Measurements from ENCODE around the gene TNFRSF1B.
A peak's percentile ranks its signal among the peaks of the same experiment; 100 is the strongest.

Gene TNFRSF1B

GRCh38 chr1:12196641-12197482, 30.1 kb downstream of the TNFRSF1B start:
- H3K79me2 ChIP-seq (ENCODE audit: control insufficient read depth, low read length): no peaks in the 10 kb centered on the region
- H3K27ac ChIP-seq (ENCODE audit: low read depth, low read length): peak overlapping the region; percentile 42
- peaks cover 6% of the 10 kb centered on the region for H3F3A ChIP-seq (ENCODE audit: control insufficient read depth, insufficient read depth)
- no peaks in the 10 kb centered on the region for H3K36me3 ChIP-seq (ENCODE audit: control insufficient read depth, low read length)
- H3K4me2 ChIP-seq (ENCODE audit: low read length): peak overlapping the region; percentile 37
- no peaks in the 10 kb centered on the region for H3K9me2 ChIP-seq (replicated peaks; ENCODE audit: control insufficient read depth, low read length)
- peaks cover 56% of the 10 kb centered on the region for H3K4me1 ChIP-seq (ENCODE audit: control insufficient read depth, low read length)
- peak overlapping the region; percentile 18 for H3K4me3 ChIP-seq (ENCODE audit: low read length)
- no peaks in the 10 kb centered on the region for H3K9me3 ChIP-seq (ENCODE audit: control insufficient read depth, insufficient read depth, low read length)
- H3K27me3 ChIP-seq (ENCODE audit: control insufficient read depth, low read length): peaks cover 6% of the 10 kb centered on the region; the same call in 1 of the 2 replicates
- no peaks in the 10 kb centered on the region for H4K20me1 ChIP-seq (ENCODE audit: control insufficient read depth, insufficient read depth, low read depth, low read length)
- TF ChIP-seq CTCF (IDR thresholded peaks at IDR 0.05; ENCODE audit: low read depth, low read length, poor library complexity, severe bottlenecking) (peak; percentile 88), EZH2phosphoT487 (IDR thresholded peaks at IDR 0.05; ENCODE audit: borderline replicate concordance, low read length) (no peak)

GRCh38 chr1:12197483-12197880, 30.7 kb downstream of the TNFRSF1B start:
- Histone ChIP-seq H3K27ac (ENCODE audit: low read depth, low read length) (peak overlapping the region; percentile 42), H3K9me3 (ENCODE audit: control insufficient read depth, insufficient read depth, low read length) (no peaks in the 10 kb centered on the region), H3K4me1 (ENCODE audit: control insufficient read depth, low read length) (peaks cover 57% of the 10 kb centered on the region), H3K9me2 (replicated peaks; ENCODE audit: control insufficient read depth, low read length) (no peaks in the 10 kb centered on the region), H3K79me2 (ENCODE audit: control insufficient read depth, low read length) (no peaks in the 10 kb centered on the region), H3K4me2 (ENCODE audit: low read length) (peak overlapping the region; percentile 37), H3K4me3 (ENCODE audit: low read length) (peak overlapping the region; percentile 9), H3K27me3 (ENCODE audit: control insufficient read depth, low read length) (peaks cover 3% of the 10 kb centered on the region; the same call in 1 of the 2 replicates), H3K36me3 (ENCODE audit: control insufficient read depth, low read length) (no peaks in the 10 kb centered on the region), H4K20me1 (ENCODE audit: control insufficient read depth, insufficient read depth, low read depth, low read length) (no peaks in the 10 kb centered on the region), H3F3A (ENCODE audit: control insufficient read depth, insufficient read depth) (peaks cover 6% of the 10 kb centered on the region)
- no peak for TF ChIP-seq CTCF (IDR thresholded peaks at IDR 0.05; ENCODE audit: low read depth, low read length, poor library complexity, severe bottlenecking)
- TF ChIP-seq EZH2phosphoT487 (IDR thresholded peaks at IDR 0.05; ENCODE audit: borderline replicate concordance, low read length): no peak

- no peaks in the 10 kb centered on the region for H3K9me2 ChIP-seq (replicated peaks; ENCODE audit: control insufficient read depth, low read length)
- 0 out of 2 replicates have a peak overlapping the region, but pooled peaks have one; percentile 38 for H3K4me2 ChIP-seq (ENCODE audit: low read length)
- no peak for TF ChIP-seq CTCF (IDR thresholded peaks at IDR 0.05; ENCODE audit: low read depth, low read length, poor library complexity, severe bottlenecking)
- TF ChIP-seq EZH2phosphoT487 (IDR thresholded peaks at IDR 0.05; ENCODE audit: borderline replicate concordance, low read length): no peak
- H4K20me1 ChIP-seq (ENCODE audit: control insufficient read depth, insufficient read depth, low read depth, low read length): no peaks in the 10 kb centered on the region
- peaks cover 6% of the 10 kb centered on the region for H3F3A ChIP-seq (ENCODE audit: control insufficient read depth, insufficient read depth)
- H3K4me1 ChIP-seq (ENCODE audit: control insufficient read depth, low read length): peaks cover 63% of the 10 kb centered on the region
- peaks cover 3% of the 10 kb centered on the region; the same call in 1 of the 2 replicates for H3K27me3 ChIP-seq (ENCODE audit: control insufficient read depth, low read length)
- no peak overlapping the region for H3K27ac ChIP-seq (ENCODE audit: low read depth, low read length)
- no peaks in the 10 kb centered on the region for H3K9me3 ChIP-seq (ENCODE audit: control insufficient read depth, insufficient read depth, low read length)
- H3K4me3 ChIP-seq (ENCODE audit: low read length): no peak overlapping the region
- no peaks in the 10 kb centered on the region for H3K36me3 ChIP-seq (ENCODE audit: control insufficient read depth, low read length)
- no peaks in the 10 kb centered on the region for H3K79me2 ChIP-seq (ENCODE audit: control insufficient read depth, low read length)
These were observed 33.4 kb downstream of the TNFRSF1B start for GRCh38 chr1:12200208-12200607.

Data from DOHH2 (cell line).